Measurements from ENCODE around the gene DIRAS3. TPM values are rescaled to one million over a fixed set of nuclear protein-coding genes. Genes with fewer than 3 reads are reported as not detected.

DIRAS3 gene, protein sequence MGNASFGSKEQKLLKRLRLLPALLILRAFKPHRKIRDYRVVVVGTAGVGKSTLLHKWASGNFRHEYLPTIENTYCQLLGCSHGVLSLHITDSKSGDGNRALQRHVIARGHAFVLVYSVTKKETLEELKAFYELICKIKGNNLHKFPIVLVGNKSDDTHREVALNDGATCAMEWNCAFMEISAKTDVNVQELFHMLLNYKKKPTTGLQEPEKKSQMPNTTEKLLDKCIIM
- total RNA-seq: 2.0 and 3.0 TPM in 2 replicates

DNA sequence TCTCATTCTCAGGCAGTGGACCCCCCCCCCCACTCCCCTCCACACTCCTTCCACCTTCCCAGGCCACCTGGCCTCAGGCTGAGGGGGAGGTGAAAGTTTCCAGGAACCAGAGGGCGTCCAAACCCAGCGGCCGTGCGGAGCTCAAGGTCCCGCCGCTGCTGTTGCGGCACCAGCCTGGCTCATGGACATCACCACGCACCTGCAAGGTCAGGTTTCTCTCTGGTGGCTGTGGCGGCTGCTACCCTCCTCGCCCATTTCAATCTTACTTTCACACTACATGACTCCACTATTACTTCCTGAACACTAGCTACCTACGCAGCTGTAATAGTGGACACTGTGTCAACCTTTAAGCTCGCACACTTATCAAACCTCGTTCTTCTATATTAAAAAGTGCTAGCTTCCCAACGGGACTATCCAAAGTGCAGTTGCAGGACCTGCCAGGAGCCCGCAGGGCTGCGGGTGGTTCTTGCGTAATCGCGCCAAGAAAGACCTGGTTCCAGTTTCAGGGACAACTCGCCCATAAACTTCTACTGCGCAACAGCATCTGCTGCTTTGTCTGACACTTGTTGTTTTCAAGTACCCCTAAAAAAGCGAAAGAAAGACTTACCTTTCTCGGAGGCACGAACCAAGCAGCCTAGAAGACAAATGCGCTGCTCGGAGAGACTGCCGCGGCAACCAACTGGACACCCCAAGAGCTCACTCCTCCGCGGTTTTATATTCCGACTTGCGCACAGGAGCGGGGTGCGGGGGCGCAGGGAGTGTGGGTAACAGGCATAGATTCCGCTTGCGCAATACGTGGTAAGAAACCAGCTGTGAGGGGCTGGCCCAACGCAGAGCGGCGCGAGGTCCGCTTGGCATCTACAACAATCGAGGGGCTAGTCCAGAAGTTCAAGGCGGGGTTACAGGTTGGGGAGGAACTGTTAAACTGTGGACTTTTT lies at the start of gene DIRAS3:
TSS of gene DIRAS3 (minus strand) at position 687 of the 938 bp plus-strand sequence. CDS start 3,330 bp downstream, outside the sequence.

Other genes starting within 250 kb of the DIRAS3 start
- gene GNG12, start 217.2 kb downstream of the DIRAS3 start, total RNA-seq: 145 and 160 TPM in 2 replicates
- 88.9 and 154 TPM in 2 replicates for gene WLS, start 181.9 kb upstream of the DIRAS3 start, total RNA-seq

All from uterine smooth muscle cell (primary cell).